ENCODE results near the gene MYLK. TPM values are rescaled to one million over a fixed set of nuclear protein-coding genes. Genes with fewer than 3 reads are reported as not detected.

Gene MYLK
- total and polyA plus RNA-seq, 4 donors, result 17.1 to 158 (median 41.9) TPM

- TF ChIP-seq ZBTB33 (IDR thresholded peaks at IDR 0.05) (no peak), RAD21 (IDR thresholded peaks at IDR 0.05) (no peak), HNF4A (conservative IDR thresholded peaks at IDR 0.05) (no peak), MAX (IDR thresholded peaks at IDR 0.05) (no peak), ATF3 (IDR thresholded peaks at IDR 0.05) (no peak), SP1 (IDR thresholded peaks at IDR 0.05) (no peak), TAF1 (conservative IDR thresholded peaks at IDR 0.05) (no peak)
These were observed 102.4 kb downstream of the MYLK start (continued) for GRCh38 chr3:123781571-123782275.

GRCh38 chr3:123781138-123781537 lies 103.0 kb downstream of the MYLK start:
- TF ChIP-seq JUND (IDR thresholded peaks at IDR 0.05) (no peak), TAF1 (conservative IDR thresholded peaks at IDR 0.05) (no peak), FOXA1 (IDR thresholded peaks at IDR 0.05) (no peak), EGR1 (IDR thresholded peaks at IDR 0.05; ENCODE audit: low read depth in 2 of 2) (no peak), CTCF (IDR thresholded peaks at IDR 0.05; ENCODE audit: low read depth, low read length, missing input control) (no peak), REST (IDR thresholded peaks at IDR 0.05) (no peak), RXRA (IDR thresholded peaks at IDR 0.05) (no peak), FOXA2 (IDR thresholded peaks at IDR 0.05) (no peak), HNF4A (conservative IDR thresholded peaks at IDR 0.05) (no peak), RAD21 (IDR thresholded peaks at IDR 0.05) (no peak), SP1 (IDR thresholded peaks at IDR 0.05) (no peak), NR2F2 (IDR thresholded peaks at IDR 0.05) (no peak), YY1 (IDR thresholded peaks at IDR 0.05) (no peak), ZBTB33 (IDR thresholded peaks at IDR 0.05) (no peak), GABPA (IDR thresholded peaks at IDR 0.05 in 1 of 2, conservative IDR thresholded peaks at IDR 0.05 in 1 of 2) (no peak), ATF3 (IDR thresholded peaks at IDR 0.05) (no peak), MAX (IDR thresholded peaks at IDR 0.05) (no peak), HNF4G (IDR thresholded peaks at IDR 0.05) (no peak)
- WGBS, result 78% methylated on average over 2 of the region's 2 CpGs

More at GRCh38 chr3:123781138-123781537, 103.0 kb downstream of the MYLK start:
- no peak overlapping the region for H3K27ac ChIP-seq (ENCODE audit: low read depth in 1 of 2, low read length in 2 of 2)
- no peaks in the 10 kb centered on the region for H3K9me3 ChIP-seq (ENCODE audit: control insufficient read depth in 4 of 4, low read length in 3 of 4)
- no peak overlapping the region for H3K9ac ChIP-seq (ENCODE audit: low read depth in 1 of 2, low read length in 2 of 2)
- H3K4me1 ChIP-seq (ENCODE audit: control insufficient read depth in 4 of 4, insufficient read depth in 4 of 4, low read length in 3 of 4), result peaks cover 5 to 49% (median 19%) of the 10 kb centered on the region in 4 donors
- no peak for DNase-seq (ENCODE audit: low spot score)
- no peak overlapping the region for H3K4me3 ChIP-seq (ENCODE audit: low read depth in 1 of 3, low read length in 3 of 3)
- H3K36me3 ChIP-seq (ENCODE audit: control insufficient read depth in 4 of 4, insufficient read depth in 3 of 4, low read depth in 1 of 4, low read length in 3 of 4), result peaks cover 0 to 1% (median 0%) of the 10 kb centered on the region in 4 donors
- H3K27me3 ChIP-seq (ENCODE audit: control insufficient read depth in 4 of 4, insufficient read depth in 4 of 4, low read length in 3 of 4), result no peaks in the 10 kb centered on the region

All from liver (tissue), 9 donors.